ENCODE results near the gene LINC00237. TPM values are rescaled to one million over a fixed set of nuclear protein-coding genes. Genes with fewer than 3 reads are reported as not detected.
A peak's percentile ranks its signal among the peaks of the same experiment; 100 is the strongest.

LINC00237 gene
- total and polyA plus RNA-seq, 9 of the 15 experiments (the other 6 are each of a cell fraction or from before 2014, with no cell fraction given), result not detected

DNA sequence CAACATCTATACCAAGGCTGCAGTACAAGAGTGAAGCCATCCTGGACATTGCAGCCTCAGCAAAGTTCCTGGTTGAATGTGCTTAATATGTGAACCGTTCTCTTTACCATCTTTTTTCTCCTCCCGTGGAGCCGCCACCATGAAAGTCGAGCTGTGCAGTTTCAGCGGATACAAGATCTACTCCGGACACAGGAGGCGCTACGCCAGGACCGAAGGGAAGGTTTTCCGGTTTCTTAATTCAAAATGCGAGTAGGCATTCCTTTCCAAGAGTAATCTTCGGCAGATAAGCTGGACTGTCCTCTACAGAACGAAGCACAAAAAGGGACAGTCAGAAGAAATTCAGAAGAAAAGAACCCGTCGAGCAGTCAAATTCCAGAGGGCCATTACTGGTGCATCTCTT lies 8.4 kb upstream of the LINC00237 start:
- ATAC-seq, result no peak
- H3K9ac ChIP-seq (ENCODE audit: insufficient read depth in 1 of 2, low read depth in 2 of 2, low read length in 2 of 2), result no peak overlapping the region
- CTCF ChIA-PET (ENCODE audit: low intra/inter-chr PET ratio), result no interaction called here
- no TSS peak for BruUV-seq (replicated peaks)
- H3K27me3 ChIP-seq (ENCODE audit: control insufficient read depth in 2 of 2, insufficient read depth in 2 of 2, low read length in 2 of 2), result no peaks in the 10 kb centered on the region
- no peaks in the 10 kb centered on the region for H4K20me1 ChIP-seq (replicated peaks; ENCODE audit: control insufficient read depth, insufficient read depth, low read length)
- 19% methylated on average over 11 of the region's 15 CpGs for WGBS (ENCODE audit: insufficient coverage, low coverage, missing lambda C conversion rate)
- no peaks in the 10 kb centered on the region for H3K36me3 ChIP-seq (ENCODE audit: control insufficient read depth, insufficient read depth, low read length)
- H2AFZ ChIP-seq (ENCODE audit: low read depth, low read length), result 0 out of 2 replicates have a peak overlapping the region, but pooled peaks have one; percentile 39
- no peak overlapping the region for H3K27ac ChIP-seq (ENCODE audit: extremely low read depth, low read depth, low read length)
- POLR2A ChIA-PET, result interaction anchor here (1.2 kb wide), 1 partner anchor 13 kb away, joined by 3 read pairs; no protein-coding TSS in a partner anchor
- in situ Hi-C loops (cut with MboI) (no loop called here), intact Hi-C loops (cut with micrococcal nuclease) (no loop called here)
- H3K79me2 ChIP-seq (ENCODE audit: control insufficient read depth, insufficient read depth, low read length), result no peaks in the 10 kb centered on the region
- H3K4me1 ChIP-seq (replicated peaks in 1 of 2; ENCODE audit: control insufficient read depth in 2 of 2, insufficient read depth in 2 of 2, low read length in 2 of 2), result no peaks in the 10 kb centered on the region; a peak in 1 of 5 replicates
- no peak overlapping the region for H3K4me2 ChIP-seq (ENCODE audit: insufficient read depth, low read length)
- no peaks in the 10 kb centered on the region for H3K9me3 ChIP-seq (replicated peaks; ENCODE audit: control insufficient read depth, insufficient read depth, low read depth, low read length)
- no peak overlapping the region for H3K4me3 ChIP-seq
- TF ChIP-seq ZNF140 (CRISPR knock-in tag; IDR thresholded peaks at IDR 0.05) (no peak), SMAD2 (IDR thresholded peaks at IDR 0.05; ENCODE audit: low read depth, low read length) (no peak), TAF9B (IDR thresholded peaks at IDR 0.05; ENCODE audit: partially characterized antibody) (no peak), MCM7 (IDR thresholded peaks at IDR 0.05) (no peak), FOXM1 (IDR thresholded peaks at IDR 0.05; ENCODE audit: low read depth) (no peak), FOXM1 (CRISPR knock-in tag; IDR thresholded peaks at IDR 0.05; ENCODE audit: low read depth) (no peak), ZNF717 (CRISPR knock-in tag; IDR thresholded peaks at IDR 0.05) (no peak), MECOM (CRISPR knock-in tag; IDR thresholded peaks at IDR 0.05) (no peak), ZFP36 (IDR thresholded peaks at IDR 0.05; ENCODE audit: low read depth, low read length, partially characterized antibody) (no peak), ZNF778 (CRISPR knock-in tag; IDR thresholded peaks at IDR 0.05) (no peak), TCFL5 (CRISPR knock-in tag; conservative IDR thresholded peaks at IDR 0.05) (no peak), NCOR1 (IDR thresholded peaks at IDR 0.05) (no peak), POLR2B (IDR thresholded peaks at IDR 0.05; ENCODE audit: low read depth, partially characterized antibody) (no peak), ZNF197 (CRISPR knock-in tag; IDR thresholded peaks at IDR 0.05; ENCODE audit: low read depth) (no peak), IRF2 (CRISPR knock-in tag; IDR thresholded peaks at IDR 0.05) (no peak), FIP1L1 (IDR thresholded peaks at IDR 0.05; ENCODE audit: low read depth, low read length, poor library complexity, severe bottlenecking) (no peak)
- TF ChIP-seq, protein P1, sequence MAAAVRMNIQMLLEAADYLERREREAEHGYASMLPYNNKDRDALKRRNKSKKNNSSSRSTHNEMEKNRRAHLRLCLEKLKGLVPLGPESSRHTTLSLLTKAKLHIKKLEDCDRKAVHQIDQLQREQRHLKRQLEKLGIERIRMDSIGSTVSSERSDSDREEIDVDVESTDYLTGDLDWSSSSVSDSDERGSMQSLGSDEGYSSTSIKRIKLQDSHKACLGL (CRISPR knock-in tag; IDR thresholded peaks at IDR 0.05; ENCODE audit: borderline replicate concordance, poor library complexity, severe bottlenecking), result no peak
- DNase-seq (ENCODE audit: extremely low read depth in 1 of 4, low spot score in 3 of 4), result no peak
- H3K9me1 ChIP-seq (ENCODE audit: control insufficient read depth, insufficient read depth, low read length), result no peaks in the 10 kb centered on the region
- no peak for FAIRE-seq
